Mucosa of gallbladder (tissue), 1 donor: Measurements from ENCODE around the gene PWP1. TPM values are rescaled to one million over a fixed set of nuclear protein-coding genes. Genes with fewer than 3 reads are reported as not detected.

Experiments used
- DNase-seq: peaks from one replicate; pipeline ENCODE4 v3.0.0-alpha.2; 2020; ENCODE audit warnings: low spot score
- total RNA-seq: library from RNA; stranded (reverse); gene quantifications from one replicate; pipeline ENCODE4 v1.2.1, GENCODE V29; 2021
- donor health status: DM: no; HTN: no; CAD: no.

PWP1 gene
- total RNA-seq, 1 donor from 2014 or later = 22.7 TPM

DNA sequence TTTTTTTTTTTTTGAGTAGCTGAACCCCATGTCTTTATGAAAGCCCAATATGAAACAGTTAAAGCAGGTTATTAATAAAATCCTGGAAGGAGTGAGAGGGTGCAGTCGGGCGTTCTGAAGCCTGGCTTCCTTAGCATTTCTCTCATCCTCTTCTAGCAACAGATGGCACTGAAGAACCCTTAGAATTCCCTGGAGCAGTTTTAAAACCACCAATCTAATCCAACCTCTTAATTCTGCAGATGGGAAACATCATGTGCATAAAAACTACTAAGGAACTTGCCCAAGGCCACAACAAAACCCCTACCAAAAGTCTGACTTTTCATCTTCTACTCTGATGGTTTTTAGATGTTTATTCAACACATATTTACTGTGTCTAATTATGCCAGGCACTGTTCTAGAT, 50.2 kb downstream of the PWP1 start:
- DNase-seq = no peak

DNA sequence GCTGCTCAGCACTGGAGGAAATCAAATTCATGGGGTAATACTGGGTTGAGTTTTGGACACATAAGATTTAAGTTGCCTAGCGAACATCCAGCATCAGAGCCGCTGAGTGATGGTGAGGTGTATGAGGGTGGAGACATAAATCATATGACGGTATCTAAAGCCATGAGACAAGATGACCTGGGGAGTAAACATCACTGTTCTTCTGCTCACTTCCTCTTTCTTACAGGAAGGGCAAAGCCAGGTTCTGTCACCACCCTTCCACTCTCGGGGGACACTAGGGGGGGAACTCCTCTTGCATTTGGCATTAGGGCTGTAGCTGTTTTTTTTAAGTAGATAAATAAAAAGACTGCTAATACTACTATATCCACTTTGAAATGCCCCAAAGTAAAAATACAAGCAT, 51.3 kb downstream of the PWP1 start:
- no peak for DNase-seq

DNA sequence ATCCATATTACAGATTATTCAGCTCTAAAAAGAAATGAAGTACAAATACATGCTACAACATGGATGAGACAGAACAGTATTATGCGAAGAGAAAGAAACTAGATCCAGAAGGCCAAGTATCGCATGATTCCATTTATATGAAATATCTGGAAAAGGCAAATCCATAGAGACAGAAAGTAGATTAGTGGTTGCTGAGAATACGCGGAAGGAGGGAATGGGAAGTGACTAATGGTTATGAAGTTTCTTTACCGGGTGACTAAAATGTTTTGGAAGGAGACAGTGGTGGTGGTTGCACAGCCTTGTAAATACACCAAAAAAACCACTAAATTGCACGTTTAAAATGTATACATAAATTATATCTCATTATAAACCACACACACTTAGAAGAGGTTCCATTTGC, 62.9 kb downstream of the PWP1 start:
- DNase-seq = no peak

DNA sequence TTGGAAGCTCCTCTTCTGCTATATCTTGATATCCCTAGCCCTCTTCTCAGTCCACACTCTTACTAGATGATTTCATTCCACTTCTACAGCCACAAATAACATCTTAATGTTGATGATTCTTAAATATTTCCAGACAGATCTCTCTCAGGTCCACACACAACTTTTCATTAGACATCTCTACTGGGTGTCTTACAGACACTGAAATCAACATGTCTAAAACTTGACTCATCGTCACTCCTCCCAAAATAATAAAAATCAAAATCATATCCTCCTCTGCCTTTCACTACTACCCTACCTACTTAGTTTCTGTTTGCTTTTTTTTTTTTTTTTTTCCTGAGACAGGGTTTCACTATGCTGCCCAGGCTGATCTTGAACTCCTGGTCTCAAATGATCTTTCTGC, 63.5 kb downstream of the PWP1 start:
- DNase-seq = no peak

DNA sequence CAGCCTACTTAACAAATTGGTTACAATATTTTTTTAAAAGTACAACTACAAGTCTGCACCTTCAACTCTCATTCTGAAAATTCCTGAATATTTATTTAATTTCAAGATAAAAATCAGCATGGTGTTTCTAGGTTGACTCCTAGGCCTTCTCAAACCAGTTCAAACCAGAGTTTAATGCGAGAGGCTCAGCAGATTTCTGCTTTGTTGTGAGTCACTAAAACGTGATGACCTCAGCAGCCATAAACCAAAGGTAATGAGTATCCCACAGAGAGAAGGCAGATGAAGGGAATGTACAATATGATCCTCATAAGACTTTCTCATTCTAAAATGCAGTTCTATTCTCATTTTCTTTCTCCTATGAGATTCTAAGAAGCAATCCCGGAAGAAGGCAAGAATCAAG, 73.8 kb downstream of the PWP1 start:
- no peak for DNase-seq

DNA sequence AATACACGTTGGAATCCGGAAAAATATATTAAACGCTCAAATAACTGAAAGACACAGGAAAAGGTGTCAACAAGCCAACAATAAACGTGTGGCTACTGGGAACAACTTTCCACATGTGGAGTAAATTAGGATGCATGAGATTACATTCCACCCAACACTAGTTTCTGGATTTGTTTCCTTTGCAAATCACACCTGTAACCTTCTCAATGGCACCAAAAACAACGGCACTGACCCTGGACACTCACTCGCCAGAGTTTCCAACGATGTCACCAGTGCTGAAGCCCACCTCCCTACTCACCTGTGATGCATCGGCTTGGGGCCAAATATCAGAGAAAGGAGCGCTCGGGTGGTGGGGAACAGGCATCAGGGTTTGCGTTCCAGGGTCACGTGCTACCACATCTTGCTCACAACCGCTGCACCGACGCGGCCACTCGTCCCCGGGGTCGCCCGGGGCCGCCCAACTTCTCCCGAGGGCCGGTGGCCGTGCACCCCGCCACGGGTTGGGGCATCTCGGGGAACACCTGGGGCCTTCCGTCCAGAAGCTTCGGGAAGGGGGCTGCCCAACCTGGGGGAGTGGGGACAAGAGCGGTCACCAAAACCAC, 74.7 kb downstream of the PWP1 start:
- DNase-seq = peak; percentile 20

DNA sequence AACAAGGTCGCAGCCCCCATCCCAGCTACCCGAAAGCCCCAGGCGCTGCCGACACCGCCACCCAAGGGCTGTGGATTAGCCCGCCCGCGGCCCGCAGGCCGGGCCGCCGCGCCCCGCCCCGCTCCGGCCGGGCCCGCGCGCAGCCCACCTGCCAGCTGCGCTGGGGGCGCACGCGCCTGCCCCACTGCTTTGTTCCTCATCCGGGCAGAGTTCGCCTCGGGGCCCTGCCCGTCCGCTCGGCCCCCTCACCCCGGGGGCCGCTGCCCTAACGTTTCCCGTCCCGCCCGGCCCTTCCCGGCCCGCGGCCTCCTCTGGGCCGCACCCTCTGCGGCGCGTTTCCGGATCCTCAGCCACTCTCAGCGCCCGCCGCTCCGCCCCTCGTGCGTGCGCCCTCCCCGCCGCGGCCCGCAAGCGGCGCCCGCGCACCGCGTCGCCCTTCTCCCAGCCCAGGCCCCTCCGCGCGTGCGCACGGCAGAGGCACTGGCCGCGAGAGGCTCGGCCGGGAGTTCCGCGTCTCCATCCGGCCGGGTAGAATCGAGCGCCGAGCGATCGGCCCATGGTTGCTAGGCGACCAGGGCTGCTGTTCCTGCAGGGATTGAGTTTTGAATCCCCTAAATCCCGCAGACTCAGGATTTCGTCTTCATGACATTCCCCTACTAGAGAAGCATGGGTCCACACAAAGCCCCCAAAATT, 75.4 kb downstream of the PWP1 start, which contains the start of gene PRDM4:
PRDM4 (minus strand) TSS at position 329 of the 693 bp plus-strand sequence. CDS start 622 bp downstream, outside the sequence.
- peak; percentile 94 for DNase-seq

DNA sequence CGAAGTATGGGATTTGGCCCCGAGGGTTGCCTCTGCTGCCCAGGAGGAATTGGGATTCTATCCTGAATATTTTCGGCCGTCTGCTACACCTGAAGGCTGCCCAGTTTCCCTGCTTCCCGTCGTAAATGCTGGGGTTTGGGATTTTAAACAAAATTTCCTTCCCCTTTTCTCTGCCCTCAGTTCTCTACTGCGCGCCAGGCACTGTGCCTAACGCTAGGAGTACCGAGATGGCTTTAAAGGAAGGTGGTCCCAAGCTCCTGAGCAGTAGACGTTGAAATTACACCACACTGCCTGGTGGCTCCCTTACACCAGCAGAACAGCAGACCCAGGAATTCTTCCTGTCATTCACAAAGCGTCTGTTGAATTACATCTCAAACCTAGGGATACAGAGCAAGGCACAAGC, 75.9 kb downstream of the PWP1 start:
- DNase-seq = no peak

Other genes starting within 250 kb of the PWP1 start
- 27.8 TPM for gene PRDM4, start 75.3 kb downstream of the PWP1 start, total RNA-seq
- not detected for gene ASCL4, start 88.9 kb downstream of the PWP1 start, total RNA-seq